H4 (cell line): ENCODE results near the gene CNTNAP5. TPM values are rescaled to one million over a fixed set of nuclear protein-coding genes. Genes with fewer than 3 reads are reported as not detected.

Source experiments
- DNase-seq: peaks from one replicate; pipeline ENCODE4 v3.0.0-alpha.2; 2015; ENCODE audit warnings: low spot score
- total RNA-seq: library from RNA; depleted of rRNA; stranded (reverse); fragments of >200 nt; shearing (Covaris generic); gene quantifications from 2 replicates; pipeline ENCODE4 v1.2.3, GENCODE V29; 2014

Gene CNTNAP5
- total RNA-seq, 1 experiment from 2014 or later: not detected

GRCh38 chr2:124810132-124810531 lies 785.0 kb downstream of the CNTNAP5 start:
- DNase-seq: peak; percentile 44

GRCh38 chr2:124814968-124815745 lies 790.1 kb downstream of the CNTNAP5 start:
- DNase-seq: no peak

GRCh38 chr2:124816007-124816406 lies 790.9 kb downstream of the CNTNAP5 start:
- DNase-seq: no peak

- peak; percentile 33 for DNase-seq
These were observed 797.4 kb downstream of the CNTNAP5 start for GRCh38 chr2:124822516-124822915.

GRCh38 chr2:124824441-124824840 lies 799.4 kb downstream of the CNTNAP5 start:
- DNase-seq: no peak

- no peak for DNase-seq
These were observed 807.4 kb downstream of the CNTNAP5 start for GRCh38 chr2:124832521-124832920.

- no peak for DNase-seq
These were observed 809.2 kb downstream of the CNTNAP5 start for GRCh38 chr2:124834331-124834730.

GRCh38 chr2:124835331-124835730 lies 810.2 kb downstream of the CNTNAP5 start:
- no peak for DNase-seq

GRCh38 chr2:124836416-124836815 lies 811.3 kb downstream of the CNTNAP5 start:
- peak; percentile 76 for DNase-seq

- no peak for DNase-seq
These were observed 812.4 kb downstream of the CNTNAP5 start for GRCh38 chr2:124837496-124837895.

- DNase-seq: no peak
These were observed 813.3 kb downstream of the CNTNAP5 start for GRCh38 chr2:124838406-124838805.

- no peak for DNase-seq
These were observed 842.2 kb downstream of the CNTNAP5 start for GRCh38 chr2:124867247-124867646.

- DNase-seq: no peak
These were observed 849.1 kb downstream of the CNTNAP5 start for GRCh38 chr2:124874219-124874618.

- no peak for DNase-seq
These were observed 849.6 kb downstream of the CNTNAP5 start for GRCh38 chr2:124874676-124875075.

GRCh38 chr2:124875627-124876244 lies 850.6 kb downstream of the CNTNAP5 start:
- no peak for DNase-seq

GRCh38 chr2:124877141-124877577 lies 852.1 kb downstream of the CNTNAP5 start:
- peak; percentile 9 for DNase-seq

- no peak for DNase-seq
These were observed 854.6 kb downstream of the CNTNAP5 start for GRCh38 chr2:124879640-124880039.

- no peak for DNase-seq
These were observed 855.9 kb downstream of the CNTNAP5 start for GRCh38 chr2:124880995-124881394.

- no peak for DNase-seq
These were observed 857.3 kb downstream of the CNTNAP5 start for GRCh38 chr2:124882423-124882822.

GRCh38 chr2:124883595-124883994 lies 858.5 kb downstream of the CNTNAP5 start:
- DNase-seq: no peak

GRCh38 chr2:124884315-124884714 lies 859.2 kb downstream of the CNTNAP5 start:
- no peak for DNase-seq

GRCh38 chr2:124886216-124886615 lies 861.1 kb downstream of the CNTNAP5 start:
- DNase-seq: no peak

GRCh38 chr2:124887466-124887865 lies 862.4 kb downstream of the CNTNAP5 start:
- no peak for DNase-seq
